ENCODE data around the gene PTGS1. TPM values are rescaled to one million over a fixed set of nuclear protein-coding genes. Genes with fewer than 3 reads are reported as not detected.

PTGS1 gene
- total RNA-seq, 1 experiment from 2014 or later: 1.8 TPM

DNA sequence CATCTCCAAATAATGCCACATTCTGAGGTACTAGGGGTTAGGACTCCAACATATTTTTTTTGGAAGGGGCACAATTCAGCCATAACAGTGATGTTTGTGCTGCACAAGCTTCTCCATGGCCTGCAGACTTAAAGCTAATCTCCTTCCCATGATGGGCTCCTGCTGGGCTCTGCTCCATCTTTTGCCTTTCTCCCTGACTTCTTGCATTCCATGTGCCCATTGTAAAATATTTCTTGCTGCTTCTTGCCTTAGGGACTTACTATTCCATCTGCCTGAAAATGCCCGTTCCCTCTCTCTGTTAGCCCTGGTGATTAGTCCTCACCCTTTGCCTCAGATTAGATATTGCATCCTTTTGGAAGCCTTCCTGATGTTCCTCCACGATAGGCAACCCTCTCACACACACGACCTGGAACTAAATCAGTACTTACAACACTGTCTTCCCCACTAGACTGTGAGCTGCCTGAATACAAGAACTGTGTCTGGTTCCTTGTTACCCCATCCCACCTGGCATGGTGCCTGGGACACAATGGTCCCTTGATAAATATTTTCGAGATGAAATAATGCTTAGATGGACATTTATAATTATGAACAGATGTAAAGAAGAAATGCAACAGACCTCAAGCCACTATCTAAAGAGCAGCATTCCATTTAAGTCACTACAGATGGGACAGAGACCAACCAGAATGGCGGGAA, 73.4 kb downstream of the PTGS1 start:
- H3K9me2 ChIP-seq (ENCODE audit: insufficient read depth): no peaks in the 10 kb centered on the region
- POLR2A ChIA-PET (ENCODE audit: unreplicated experiment): no interaction called here
- CTCF ChIA-PET: no interaction called here
- H3K36me3 ChIP-seq (ENCODE audit: low read depth): no peaks in the 10 kb centered on the region
- intact Hi-C loops (cut with micrococcal nuclease; ENCODE audit: unreplicated experiment): no loop called here
- no TSS peak for BruUV-seq (replicated peaks)
- H3K27me3 ChIP-seq (ENCODE audit: insufficient read depth, low read depth): peaks cover 69% of the 10 kb centered on the region
- H2AFZ ChIP-seq: no peak overlapping the region
- DNase-seq: no peak
- H3K4me1 ChIP-seq (replicated peaks; ENCODE audit: insufficient read depth): no peaks in the 10 kb centered on the region
- H3K79me2 ChIP-seq (ENCODE audit: low read depth): no peaks in the 10 kb centered on the region
- H3F3A ChIP-seq (ENCODE audit: insufficient read depth, low read depth): no peaks in the 10 kb centered on the region
- no peak for TF ChIP-seq EZH2 (IDR thresholded peaks at IDR 0.05; ENCODE audit: low read depth)
- TF ChIP-seq, protein P1, sequence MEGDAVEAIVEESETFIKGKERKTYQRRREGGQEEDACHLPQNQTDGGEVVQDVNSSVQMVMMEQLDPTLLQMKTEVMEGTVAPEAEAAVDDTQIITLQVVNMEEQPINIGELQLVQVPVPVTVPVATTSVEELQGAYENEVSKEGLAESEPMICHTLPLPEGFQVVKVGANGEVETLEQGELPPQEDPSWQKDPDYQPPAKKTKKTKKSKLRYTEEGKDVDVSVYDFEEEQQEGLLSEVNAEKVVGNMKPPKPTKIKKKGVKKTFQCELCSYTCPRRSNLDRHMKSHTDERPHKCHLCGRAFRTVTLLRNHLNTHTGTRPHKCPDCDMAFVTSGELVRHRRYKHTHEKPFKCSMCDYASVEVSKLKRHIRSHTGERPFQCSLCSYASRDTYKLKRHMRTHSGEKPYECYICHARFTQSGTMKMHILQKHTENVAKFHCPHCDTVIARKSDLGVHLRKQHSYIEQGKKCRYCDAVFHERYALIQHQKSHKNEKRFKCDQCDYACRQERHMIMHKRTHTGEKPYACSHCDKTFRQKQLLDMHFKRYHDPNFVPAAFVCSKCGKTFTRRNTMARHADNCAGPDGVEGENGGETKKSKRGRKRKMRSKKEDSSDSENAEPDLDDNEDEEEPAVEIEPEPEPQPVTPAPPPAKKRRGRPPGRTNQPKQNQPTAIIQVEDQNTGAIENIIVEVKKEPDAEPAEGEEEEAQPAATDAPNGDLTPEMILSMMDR (conservative IDR thresholded peaks at IDR 0.05): no peak
- H3K27ac ChIP-seq: no peak overlapping the region
- no peak overlapping the region for H3K4me2 ChIP-seq
- H3K9me3 ChIP-seq (ENCODE audit: insufficient read depth, low read depth): no peaks in the 10 kb centered on the region
- no peaks in the 10 kb centered on the region for H4K20me1 ChIP-seq (ENCODE audit: insufficient read depth)
- no peak overlapping the region for H3K4me3 ChIP-seq

Other genes starting within 250 kb of the PTGS1 start
- 73.4 and 84.6 TPM in 2 replicates for gene NDUFA8, start 211.2 kb upstream of the PTGS1 start, total RNA-seq (2021)
- not detected in 2 replicates for gene MORN5, start 211.1 kb upstream of the PTGS1 start, total RNA-seq (2021)
- 0.48 TPM in 1 of 2 replicates, not detected in the other for gene LHX6, start 142.1 kb upstream of the PTGS1 start, total RNA-seq (2021)
- 15.1 and 16.1 TPM in 2 replicates for gene RBM18, start 106.2 kb upstream of the PTGS1 start, total RNA-seq (2021)
- gene MRRF, start 106.1 kb upstream of the PTGS1 start, total RNA-seq (2021): 69.0 and 79.5 TPM in 2 replicates
- gene OR1J1, start 106.9 kb downstream of the PTGS1 start, total RNA-seq (2021): not detected in 2 replicates
- not detected in 2 replicates for gene OR1J2, start 139.8 kb downstream of the PTGS1 start, total RNA-seq (2021)
- gene OR1J4, start 148.1 kb downstream of the PTGS1 start, total RNA-seq (2021): not detected in 2 replicates
- not detected in 2 replicates for gene OR1N1, start 156.3 kb downstream of the PTGS1 start, total RNA-seq (2021)
- gene OR1N2, start 182.1 kb downstream of the PTGS1 start, total RNA-seq (2021): not detected in 2 replicates
- not detected in 2 replicates for gene OR1L8, start 212.4 kb downstream of the PTGS1 start, total RNA-seq (2021)
- not detected in 2 replicates for gene OR1Q1, start 243.7 kb downstream of the PTGS1 start, total RNA-seq (2021)